Liver (tissue), 9 donors: ENCODE results near the gene TOP3A. TPM values are rescaled to one million over a fixed set of nuclear protein-coding genes. Genes with fewer than 3 reads are reported as not detected.

Experiments
- DNase-seq: peaks from one replicate; pipeline ENCODE4 v3.0.0-alpha.2; 2017; ENCODE audit warnings: low spot score
- H3K27ac ChIP-seq, 2 donors: one replicate each; pipeline ENCODE4 v1.7.0; 2013; ENCODE audit warnings: inconsistent platforms in 2 of 2, low read length in 2 of 2, control low read depth in 1 of 2, low read depth in 1 of 2, mild to moderate bottlenecking in 1 of 2
- H3K27me3 ChIP-seq, 4 donors: one replicate each; pipeline versions ENCODE4 v1.6.1 to v1.7.0; 2013; ENCODE audit warnings: low read length in 3 of 4, inconsistent platforms in 1 of 4, mild to moderate bottlenecking in 1 of 4, moderate library complexity in 1 of 4; ENCODE audit not compliant: control insufficient read depth in 4 of 4, insufficient read depth in 4 of 4
- H3K36me3 ChIP-seq, 4 donors: one replicate each; pipeline versions ENCODE4 v1.6.1 to v1.7.0; 2013; ENCODE audit warnings: low read length in 3 of 4, mild to moderate bottlenecking in 3 of 4, low read depth in 1 of 4, moderate library complexity in 1 of 4; ENCODE audit not compliant: control insufficient read depth in 4 of 4, insufficient read depth in 3 of 4
- H3K4me1 ChIP-seq, 4 donors: one replicate each; pipeline versions ENCODE4 v1.6.1 to v1.7.0; 2013; ENCODE audit warnings: low read length in 3 of 4, mild to moderate bottlenecking in 3 of 4, moderate library complexity in 1 of 4; ENCODE audit not compliant: control insufficient read depth in 4 of 4, insufficient read depth in 4 of 4
- H3K4me3 ChIP-seq, 3 donors: one replicate each; pipeline versions ENCODE4 v1.6.1 to v1.7.0; 2013; ENCODE audit warnings: low read length in 3 of 3, control low read depth in 1 of 3, low read depth in 1 of 3, mild to moderate bottlenecking in 1 of 3
- H3K9ac ChIP-seq, 2 donors: one replicate each; pipeline ENCODE4 v1.7.0; 2013; ENCODE audit warnings: low read length in 2 of 2, mild to moderate bottlenecking in 2 of 2, moderate library complexity in 2 of 2, control low read depth in 1 of 2, low read depth in 1 of 2
- H3K9me3 ChIP-seq, 4 donors: one replicate each; pipeline versions ENCODE4 v1.6.1 to v1.7.0; 2013; ENCODE audit warnings: low read length in 3 of 4; ENCODE audit not compliant: control insufficient read depth in 4 of 4
- ATF3 ChIP-seq: IDR thresholded peaks from 2 replicates; pipeline ENCODE4 v1.6.1; 2016; ENCODE audit warnings: antibody characterized with exemption
- FOXA1 ChIP-seq: IDR thresholded peaks from 2 replicates; pipeline ENCODE4 v1.6.1; 2016; ENCODE audit warnings: antibody characterized with exemption
- FOXA2 ChIP-seq: IDR thresholded peaks from 2 replicates; pipeline ENCODE4 v1.6.1; 2016; ENCODE audit warnings: antibody characterized with exemption
- GABPA ChIP-seq, 2 donors: IDR thresholded peaks in 1 of 2; conservative IDR thresholded peaks in 1 of 2; 2 replicates each; pipeline ENCODE4 v1.6.1; 2016; ENCODE audit warnings: antibody characterized with exemption in 2 of 2, mild to moderate bottlenecking in 1 of 2, moderate library complexity in 1 of 2
- HNF4A ChIP-seq, 2 donors: conservative IDR thresholded peaks; 2 replicates each; pipeline ENCODE4 v1.6.1; 2016; ENCODE audit warnings: antibody characterized with exemption in 2 of 2, mild to moderate bottlenecking in 2 of 2
- RAD21 ChIP-seq, 2 donors: IDR thresholded peaks; 2 replicates each; pipeline ENCODE4 v1.6.1; 2016; ENCODE audit warnings: antibody characterized with exemption in 2 of 2, mild to moderate bottlenecking in 2 of 2
- REST ChIP-seq: IDR thresholded peaks from 2 replicates; pipeline ENCODE4 v1.6.1; 2016; ENCODE audit warnings: antibody characterized with exemption, mild to moderate bottlenecking
- RXRA ChIP-seq, 2 donors: IDR thresholded peaks; 2 replicates each; pipeline ENCODE4 v1.6.1; 2017 to 2018; ENCODE audit warnings: antibody characterized with exemption in 2 of 2, mild to moderate bottlenecking in 1 of 2
- SP1 ChIP-seq: IDR thresholded peaks from 2 replicates; pipeline ENCODE4 v1.6.1; 2018; ENCODE audit warnings: antibody characterized with exemption, mild to moderate bottlenecking
- TAF1 ChIP-seq: conservative IDR thresholded peaks from 2 replicates; pipeline ENCODE4 v1.6.1; 2016; ENCODE audit warnings: antibody characterized with exemption, mild to moderate bottlenecking
- YY1 ChIP-seq: IDR thresholded peaks from 2 replicates; pipeline ENCODE4 v1.6.1; 2016; ENCODE audit warnings: antibody characterized with exemption, mild to moderate bottlenecking
- ZBTB33 ChIP-seq: IDR thresholded peaks from 2 replicates; pipeline ENCODE4 v1.6.1; 2016; ENCODE audit warnings: antibody characterized with exemption
- WGBS: extraction: QIAGEN DNeasy Blood & Tissue Kit; methylation state at CpG from one replicate; pipeline ENCODE4 v1.1.7; 2013; 5-methylcytosine and 5-hydroxymethylcytosine counted together
- polyA plus RNA-seq, 2 donors: library from polyadenylated mRNA; stranded (reverse) in 1 of 2; unstranded in 1 of 2; fragments of 200-250 nt in 1 of 2; fragments of >200 nt in 1 of 2; fragmentation: Nextera tagmentation in 1 of 2; extraction: Ambion mirVana in 1 of 2; gene quantifications; one replicate each; pipeline versions ENCODE4 v1.2.1 to v1.2.3, GENCODE V29; 2013 to 2015
- total RNA-seq, 2 donors: library from RNA; depleted of rRNA; stranded (reverse); fragments of >200 nt; gene quantifications; one replicate each; pipeline ENCODE4 v1.2.3, GENCODE V29; 2014
- donor health status: healthy.
- donor health status: healthy.
- donor health status: healthy.
- donor health status: healthy.
- donor health status: healthy.

TOP3A gene
- total and polyA plus RNA-seq, 4 donors = 6.6 to 37.5 (median 14.3) TPM

- TF ChIP-seq REST = no peak
Observed at GRCh38 chr17:18237461-18237860, 77.3 kb downstream of the TOP3A start (continued).

GRCh38 chr17:18236494-18236893 is 78.3 kb downstream of the TOP3A start:
- Histone ChIP-seq H3K4me1 (no peaks in the 10 kb centered on the region), H3K9ac (no peak overlapping the region), H3K36me3 (peaks cover 0 to 4% (median 0%) of the 10 kb centered on the region in 4 donors), H3K4me3 (no peak overlapping the region), H3K9me3 (no peaks in the 10 kb centered on the region), H3K27me3 (no peaks in the 10 kb centered on the region), H3K27ac (no peak overlapping the region)
- 94% methylated on average over 18 of the region's 18 CpGs for WGBS
- no peak for DNase-seq
- no peak for TF ChIP-seq RAD21 (IDR thresholded peaks at IDR 0.05)
- TF ChIP-seq ATF3 = no peak
- no peak for TF ChIP-seq ZBTB33
- TF ChIP-seq FOXA1 = no peak

GRCh38 chr17:18235743-18236256 is 79.0 kb downstream of the TOP3A start:
- 82% methylated on average over 14 of the region's 14 CpGs for WGBS
- no peak for DNase-seq
- Histone ChIP-seq H3K4me3 (no peak overlapping the region), H3K27me3 (no peaks in the 10 kb centered on the region), H3K9ac (no peak overlapping the region), H3K27ac (no peak overlapping the region), H3K4me1 (no peaks in the 10 kb centered on the region), H3K36me3 (peaks cover 0 to 4% (median 0%) of the 10 kb centered on the region in 4 donors), H3K9me3 (no peaks in the 10 kb centered on the region)
- TF ChIP-seq FOXA1 = no peak
- TF ChIP-seq SP1 = no peak
- TF ChIP-seq FOXA2 = no peak
- no peak for TF ChIP-seq REST
- no peak for TF ChIP-seq GABPA (IDR thresholded peaks at IDR 0.05 in 1 of 2, conservative IDR thresholded peaks at IDR 0.05 in 1 of 2)
- TF ChIP-seq TAF1 = no peak
- TF ChIP-seq HNF4A (conservative IDR thresholded peaks at IDR 0.05) = no peak
- TF ChIP-seq RXRA (IDR thresholded peaks at IDR 0.05) = no peak
- no peak for TF ChIP-seq YY1
